IMR-90 (cell line): ENCODE measurements around the gene FAHD1. TPM values are rescaled to one million over a fixed set of nuclear protein-coding genes. Genes with fewer than 3 reads are reported as not detected.

Source experiments
- ATAC-seq: fragments of 200-7000 bp; cut with Tn5 transposase; 2 replicates; pipeline ENCODE4 v1.9.1; 2020; ENCODE audit warnings: low read depth, mild to moderate bottlenecking, moderate library complexity
- BruUV-seq: library from RNA; stranded (reverse); fragments of 400-500 nt; replicated peaks from 2 replicates; lab custom pipeline; 2021; lab: Mats Ljungman, UMichigan
- CTCF ChIA-PET: fragments of 300-600 bp; formaldehyde crosslinking; extraction: SDS; loops from one replicate; lab custom pipeline; 2021; ENCODE audit warnings: antibody characterized with exemption; lab: Yijun Ruan, JAX
- POLR2A ChIA-PET: fragments of 300-600 bp; sonication (Branson Sonifier 250); formaldehyde crosslinking; loops from one replicate; lab custom pipeline; 2022; ENCODE audit warnings: antibody characterized with exemption; ENCODE audit not compliant: unreplicated experiment; lab: Charles Lee
- DNase-seq: peaks from one replicate; pipeline ENCODE4 v3.0.0; 2013
- H2AFZ ChIP-seq: replicated peaks from 2 replicates; pipeline ENCODE3; 2013; ENCODE audit warnings: low read length, mild to moderate bottlenecking; ENCODE audit not compliant: poor library complexity
- H2AK5ac ChIP-seq: 2 replicates; pipeline ENCODE4 v1.6.1; 2013; ENCODE audit warnings: low read depth, low read length, inconsistent platforms
- H2AK9ac ChIP-seq: replicated peaks from 2 replicates; pipeline ENCODE3; 2013; ENCODE audit warnings: mild to moderate bottlenecking, low read depth, low read length, moderate library complexity; ENCODE audit not compliant: poor library complexity
- H2BK120ac ChIP-seq: 2 replicates; pipeline ENCODE4 v1.6.1; 2013; ENCODE audit warnings: low read depth, low read length, inconsistent platforms
- H2BK15ac ChIP-seq: 3 replicates; pipeline ENCODE4 v1.6.1; 2013; ENCODE audit warnings: low read depth, low read length, inconsistent platforms
- H2BK20ac ChIP-seq: 2 replicates; pipeline ENCODE4 v1.6.1; 2013; ENCODE audit warnings: low read depth, mild to moderate bottlenecking, inconsistent platforms, low read length, moderate library complexity
- H2BK5ac ChIP-seq: 2 replicates; pipeline ENCODE4 v1.6.1; 2013; ENCODE audit warnings: mild to moderate bottlenecking, low read depth, low read length, inconsistent platforms; ENCODE audit not compliant: poor library complexity, severe bottlenecking
- H3K14ac ChIP-seq: replicated peaks from 2 replicates; pipeline ENCODE4 v1.6.1; 2013; ENCODE audit warnings: low read depth, low read length, inconsistent platforms
- H3K18ac ChIP-seq: 2 replicates; pipeline ENCODE4 v1.6.1; 2013; ENCODE audit warnings: low read depth, low read length, control low read depth
- H3K23ac ChIP-seq: 2 replicates; pipeline ENCODE4 v1.6.1; 2013; ENCODE audit warnings: low read depth, low read length, inconsistent platforms
- H3K27ac ChIP-seq: 2 replicates; pipeline ENCODE4 v1.5.1; 2013; ENCODE audit warnings: mild to moderate bottlenecking, control low read depth, low read length; ENCODE audit not compliant: insufficient read depth
- H3K27me3 ChIP-seq: 2 replicates; pipeline ENCODE4 v1.6.1; 2013; ENCODE audit warnings: low read length; ENCODE audit not compliant: control insufficient read depth, insufficient read depth
- H3K36me3 ChIP-seq: 2 replicates; pipeline ENCODE4 v1.6.1; 2013; ENCODE audit warnings: low read length, mixed read lengths; ENCODE audit not compliant: control insufficient read depth, insufficient read depth
- H3K4ac ChIP-seq: 2 replicates; pipeline ENCODE4 v1.6.1; 2013; ENCODE audit warnings: low read depth, low read length, inconsistent platforms
- H3K4me1 ChIP-seq: 2 replicates; pipeline ENCODE4 v1.6.1; 2013; ENCODE audit warnings: low read length, mixed read lengths; ENCODE audit not compliant: control insufficient read depth, insufficient read depth
- H3K4me2 ChIP-seq: 2 replicates; pipeline ENCODE4 v1.6.1; 2013; ENCODE audit warnings: low read depth, mild to moderate bottlenecking, control low read depth, low read length, moderate library complexity
- H3K4me3 ChIP-seq: 2 replicates; pipeline ENCODE4 v1.5.1; 2013; ENCODE audit warnings: low read depth, mild to moderate bottlenecking, control low read depth, low read length, moderate library complexity; ENCODE audit not compliant: insufficient read depth
- H3K56ac ChIP-seq: 2 replicates; pipeline ENCODE4 v1.6.1; 2013; ENCODE audit warnings: low read length, inconsistent platforms; ENCODE audit not compliant: insufficient read depth; ENCODE audit errors: extremely low read depth
- H3K79me1 ChIP-seq, 2 experiments: 2 replicates each; pipeline ENCODE4 v1.6.1; 2013; ENCODE audit warnings: low read length in 2 of 2, inconsistent platforms in 1 of 2, low read depth in 1 of 2
- H3K9ac ChIP-seq: 2 replicates; pipeline ENCODE4 v1.6.1; 2013; ENCODE audit warnings: low read depth, low read length, control low read depth
- H3K9me1 ChIP-seq: 2 replicates; pipeline ENCODE4 v1.6.1; 2013; ENCODE audit warnings: low read length, inconsistent platforms; ENCODE audit not compliant: insufficient read depth
- H3K9me3 ChIP-seq: 2 replicates; pipeline ENCODE4 v1.6.1; 2013; ENCODE audit warnings: low read length; ENCODE audit not compliant: control insufficient read depth, insufficient read depth
- H4K20me1 ChIP-seq: 2 replicates; pipeline ENCODE4 v1.6.1; 2013; ENCODE audit warnings: low read length, inconsistent platforms; ENCODE audit not compliant: insufficient read depth
- H4K5ac ChIP-seq: 2 replicates; pipeline ENCODE4 v1.6.1; 2013; ENCODE audit warnings: mild to moderate bottlenecking, low read depth, low read length, control low read depth
- H4K8ac ChIP-seq, 2 experiments: 2 replicates each; pipeline ENCODE4 v1.6.1; 2013; ENCODE audit warnings: low read depth in 2 of 2, low read length in 2 of 2, control low read depth in 1 of 2, inconsistent platforms in 1 of 2
- H4K91ac ChIP-seq: 2 replicates; pipeline ENCODE4 v1.6.1; 2013; ENCODE audit warnings: low read depth, low read length, inconsistent platforms; ENCODE audit not compliant: insufficient read depth
- BHLHE40 ChIP-seq: fragments of 150-350 bp; IDR thresholded peaks from 2 replicates; pipeline ENCODE4 v1.6.1; 2016; ENCODE audit warnings: mild to moderate bottlenecking, low read depth, low read length
- CEBPB ChIP-seq: IDR thresholded peaks from 2 replicates; pipeline ENCODE4 v1.6.1; 2012; ENCODE audit warnings: low read depth, low read length, improper control_type of control experiment
- CHD1 ChIP-seq: IDR thresholded peaks from 2 replicates; pipeline ENCODE4 v1.6.1; 2012; ENCODE audit warnings: low read depth, low read length, improper control_type of control experiment
- FOS ChIP-seq: fragments of 150-350 bp; IDR thresholded peaks from 2 replicates; pipeline ENCODE4 v1.6.1; 2016; ENCODE audit warnings: low read depth, low read length
- MAFK ChIP-seq: IDR thresholded peaks from 2 replicates; pipeline ENCODE4 v1.6.1; 2012; ENCODE audit warnings: low read depth, low read length, improper control_type of control experiment
- MAZ ChIP-seq: IDR thresholded peaks from 2 replicates; pipeline ENCODE4 v1.6.1; 2012; ENCODE audit warnings: low read depth, mild to moderate bottlenecking, low read length, improper control_type of control experiment, moderate library complexity, borderline replicate concordance
- MXI1 ChIP-seq: IDR thresholded peaks from 2 replicates; pipeline ENCODE4 v1.6.1; 2012; ENCODE audit warnings: low read depth, mild to moderate bottlenecking, low read length, moderate library complexity, borderline replicate concordance
- NFE2L2 ChIP-seq: fragments of 150-350 bp; IDR thresholded peaks from 2 replicates; pipeline ENCODE4 v1.6.1; 2016; ENCODE audit warnings: low read depth, mild to moderate bottlenecking, low read length
- POLR2A ChIP-seq: IDR thresholded peaks from 2 replicates; pipeline ENCODE4 v1.6.1; 2012; ENCODE audit warnings: mild to moderate bottlenecking, low read depth, low read length
- RAD21 ChIP-seq: IDR thresholded peaks from 2 replicates; pipeline ENCODE4 v1.6.1; 2012; ENCODE audit warnings: low read length, improper control_type of control experiment
- RCOR1 ChIP-seq: IDR thresholded peaks from 2 replicates; pipeline ENCODE4 v1.6.1; 2012; ENCODE audit warnings: mild to moderate bottlenecking, low read length, improper control_type of control experiment; ENCODE audit not compliant: insufficient replicate concordance
- RFX5 ChIP-seq: IDR thresholded peaks from 2 replicates; pipeline ENCODE4 v1.8.0; 2012; ENCODE audit warnings: low read depth, mild to moderate bottlenecking, low read length, moderate library complexity
- SMC3 ChIP-seq: fragments of 150-350 bp; IDR thresholded peaks from 2 replicates; pipeline ENCODE4 v1.6.1; 2016; ENCODE audit warnings: low read depth, mild to moderate bottlenecking, antibody characterized with exemption, low read length, moderate library complexity
- WGBS, 2 experiments: methylation state at CpG; one replicate each; pipeline versions ENCODE4 v1.1.5 to v1.1.7; 2013; ENCODE audit warnings: missing lambda C conversion rate in 2 of 2; ENCODE audit not compliant: insufficient read length in 1 of 2; ENCODE audit errors: extremely low coverage in 2 of 2; 5-methylcytosine and 5-hydroxymethylcytosine counted together
- dilution Hi-C: fragments of 300-500 bp; cut with HindIII; formaldehyde crosslinking; loops from one replicate; pipeline ENCODE4 v1.14.3; 2018; ENCODE audit warnings: low sequenced_read_pairs; ENCODE audit not compliant: unreplicated experiment
- in situ Hi-C: fragments of 300-500 bp; cut with MboI; formaldehyde crosslinking; loops from 3 replicates; pipeline ENCODE4 v1.14.3; 2019; ENCODE audit warnings: low sequenced_read_pairs, inconsistent platforms, mixed read lengths
- intact Hi-C: fragments of 100-400 bp; cut with micrococcal nuclease; formaldehyde crosslinking; loops from 2 replicates; pipeline ENCODE4 v1.10.0; 2022
- polyA plus RNA-seq, 3 experiments: library from polyadenylated mRNA; depleted of rRNA; stranded (reverse); fragments of >200 nt; gene quantifications; 2 replicates each; pipeline ENCODE4 v1.2.3, GENCODE V29; 2012; ENCODE audit warnings: low replicate concordance in 1 of 3
- total RNA-seq: library from RNA; depleted of rRNA; stranded (reverse); fragments of >200 nt; gene quantifications from 2 replicates; pipeline ENCODE4 v1.2.3, GENCODE V29; 2012
- TF ChIP-seq, protein P1 (sequence below): fragments of 150-350 bp; IDR thresholded peaks from 2 replicates; pipeline ENCODE4 v1.6.1; 2016; ENCODE audit warnings: low read depth, mild to moderate bottlenecking, low read length, moderate library complexity, borderline replicate concordance
- TF ChIP-seq, protein P2 (sequence below): fragments of 150-350 bp; IDR thresholded peaks from 2 replicates; pipeline ENCODE4 v1.6.1; 2017; ENCODE audit warnings: mild to moderate bottlenecking, antibody characterized with exemption, low read length, low read depth

The FAHD1 gene
- total and polyA plus RNA-seq, 2 of the 4 experiments (the other 2 are of a cell fraction) = 65.3 to 85.9 TPM

DNA sequence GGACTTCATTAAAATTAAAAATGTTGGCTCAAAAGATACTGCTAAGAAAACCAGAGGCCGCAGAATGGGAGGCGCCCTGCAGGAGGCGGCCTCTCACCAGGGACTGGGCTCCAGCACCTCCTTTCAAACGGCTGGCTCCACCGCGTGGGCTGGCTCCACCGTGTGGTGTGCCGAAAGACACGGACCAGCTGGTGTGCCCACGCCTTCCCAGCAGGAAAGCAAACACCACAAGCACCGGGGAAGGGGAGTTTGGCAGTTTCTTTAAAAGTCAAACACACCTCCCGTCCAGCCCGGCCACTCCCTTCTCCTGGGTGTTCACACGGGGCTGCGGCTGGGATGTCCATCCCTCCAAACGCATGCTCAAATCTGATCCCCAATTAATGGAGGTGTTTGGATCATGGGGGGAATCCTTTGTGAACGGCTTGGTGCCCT is 14.3 kb upstream of the FAHD1 start (continued):
- TF ChIP-seq NFE2L2 = no peak

- no TSS peak for BruUV-seq
- H3K9me3 ChIP-seq = no peaks in the 10 kb centered on the region
- no peak overlapping the region for H3K9ac ChIP-seq
- H4K91ac ChIP-seq = no peak overlapping the region
- CTCF ChIA-PET = no interaction called here
- H2AK9ac ChIP-seq = no peak overlapping the region
- no peak overlapping the region for H3K4me3 ChIP-seq
- POLR2A ChIA-PET = interaction anchor here (0.6 kb wide), 1 partner anchor 18 kb away, joined by 4 read pairs; no protein-coding TSS in a partner anchor
- dilution Hi-C loops = no loop called here
- H2BK120ac ChIP-seq = no peak overlapping the region
- H3K27me3 ChIP-seq = no peaks in the 10 kb centered on the region
- intact Hi-C loops = no loop called here
- no peak overlapping the region for H3K27ac ChIP-seq
- no peak for ATAC-seq
- H3K36me3 ChIP-seq = peaks cover 9% of the 10 kb centered on the region; the same call in 1 of the 2 replicates
- no peak overlapping the region for H4K5ac ChIP-seq
- H2BK20ac ChIP-seq = no peak overlapping the region
- H3K79me1 ChIP-seq = no peaks in the 10 kb centered on the region
- no peak overlapping the region for H3K4me2 ChIP-seq
- no peak overlapping the region for H3K14ac ChIP-seq
- no peaks in the 10 kb centered on the region for H4K20me1 ChIP-seq
- H2AFZ ChIP-seq = no peak overlapping the region
- H3K4ac ChIP-seq = no peak overlapping the region
- peaks cover 2% of the 10 kb centered on the region; the same call in 1 of the 2 replicates for H3K9me1 ChIP-seq
- H3K4me1 ChIP-seq = peaks cover 4% of the 10 kb centered on the region; the same call in 1 of the 2 replicates
- H2AK5ac ChIP-seq = no peak overlapping the region
- no peak overlapping the region for H4K8ac ChIP-seq
- no peak overlapping the region for H2BK5ac ChIP-seq
- in situ Hi-C loops = no loop called here
- H2BK15ac ChIP-seq = no peak overlapping the region
- no peak overlapping the region for H3K56ac ChIP-seq
- no peak overlapping the region for H3K18ac ChIP-seq
- 100% methylated on average over 1 of the region's 11 CpGs; no CpG with 5 or more reads in 1 of the 2 experiments for WGBS, 2 experiments
- DNase-seq = no peak
- H3K23ac ChIP-seq = no peak overlapping the region
- TF ChIP-seq MAFK (no peak), POLR2A (no peak), NFE2L2 (no peak), CHD1 (no peak), BHLHE40 (no peak), RFX5 (no peak), MXI1 (no peak), RCOR1 (no peak), FOS (no peak), RAD21 (no peak), MAZ (no peak), SMC3 (no peak), CEBPB (no peak)
- TF ChIP-seq, protein P1, sequence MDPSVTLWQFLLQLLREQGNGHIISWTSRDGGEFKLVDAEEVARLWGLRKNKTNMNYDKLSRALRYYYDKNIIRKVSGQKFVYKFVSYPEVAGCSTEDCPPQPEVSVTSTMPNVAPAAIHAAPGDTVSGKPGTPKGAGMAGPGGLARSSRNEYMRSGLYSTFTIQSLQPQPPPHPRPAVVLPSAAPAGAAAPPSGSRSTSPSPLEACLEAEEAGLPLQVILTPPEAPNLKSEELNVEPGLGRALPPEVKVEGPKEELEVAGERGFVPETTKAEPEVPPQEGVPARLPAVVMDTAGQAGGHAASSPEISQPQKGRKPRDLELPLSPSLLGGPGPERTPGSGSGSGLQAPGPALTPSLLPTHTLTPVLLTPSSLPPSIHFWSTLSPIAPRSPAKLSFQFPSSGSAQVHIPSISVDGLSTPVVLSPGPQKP = no peak
- TF ChIP-seq, protein P2, sequence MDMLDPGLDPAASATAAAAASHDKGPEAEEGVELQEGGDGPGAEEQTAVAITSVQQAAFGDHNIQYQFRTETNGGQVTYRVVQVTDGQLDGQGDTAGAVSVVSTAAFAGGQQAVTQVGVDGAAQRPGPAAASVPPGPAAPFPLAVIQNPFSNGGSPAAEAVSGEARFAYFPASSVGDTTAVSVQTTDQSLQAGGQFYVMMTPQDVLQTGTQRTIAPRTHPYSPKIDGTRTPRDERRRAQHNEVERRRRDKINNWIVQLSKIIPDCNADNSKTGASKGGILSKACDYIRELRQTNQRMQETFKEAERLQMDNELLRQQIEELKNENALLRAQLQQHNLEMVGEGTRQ = no peak
These were observed 11.5 kb upstream of the FAHD1 start for GRCh38 chr16:1815461-1815860.
